HG02938 (cell line): ENCODE data around the gene NEU4.
"Not testable (repeated sequence)": the region's sequence is repeated elsewhere in the genome, so short reads cannot be mapped to it uniquely, and the experiment has no call there.

Experiments
- ATAC-seq: cut with Tn5 transposase; IDR thresholded peaks from one replicate; pipeline ENCODE4 v1.9.1; 2021; ENCODE audit warnings: mild to moderate bottlenecking, moderate library complexity; ENCODE audit not compliant: unreplicated experiment

The NEU4 gene

DNA sequence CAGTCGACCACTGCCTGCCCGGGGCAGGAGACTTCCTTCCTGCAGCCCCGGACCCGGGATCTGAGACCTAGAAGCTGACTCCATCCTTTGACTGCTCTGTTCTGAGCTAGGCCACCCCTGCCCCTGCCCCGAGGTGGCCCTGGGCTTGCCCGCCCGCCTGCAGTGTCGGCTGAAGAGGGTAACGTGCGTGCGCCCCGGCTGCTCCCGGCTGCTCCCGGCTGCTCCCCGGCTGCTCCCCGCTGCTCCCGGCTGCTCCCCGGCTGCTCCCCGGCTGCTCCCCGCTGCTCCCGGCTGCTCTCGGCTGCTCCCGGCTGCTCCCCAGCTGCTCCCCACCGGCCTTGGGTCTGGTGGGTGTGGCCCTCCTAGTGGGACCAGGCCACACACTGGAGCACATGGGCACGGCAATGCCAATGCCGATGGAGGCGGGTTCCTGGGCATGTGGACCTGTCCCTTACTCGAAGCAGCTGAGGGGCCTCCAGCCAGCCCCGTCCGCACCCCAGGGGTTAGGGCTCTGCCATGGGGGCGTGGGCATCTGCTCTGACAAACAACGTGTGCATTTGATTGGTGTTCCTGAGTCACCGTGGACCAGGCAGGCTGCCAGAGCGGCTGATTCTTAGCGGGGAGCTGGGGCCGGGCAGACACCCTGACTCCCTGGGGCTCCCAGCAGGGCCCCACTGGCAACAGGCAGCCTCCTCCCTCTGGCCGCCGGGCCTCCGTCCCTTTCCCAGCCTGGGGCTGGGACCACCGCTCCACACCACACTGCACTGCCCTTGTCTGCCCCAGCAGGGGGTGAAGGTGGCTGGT is 34.4 kb upstream of the NEU4 start:
- no peak for ATAC-seq

DNA sequence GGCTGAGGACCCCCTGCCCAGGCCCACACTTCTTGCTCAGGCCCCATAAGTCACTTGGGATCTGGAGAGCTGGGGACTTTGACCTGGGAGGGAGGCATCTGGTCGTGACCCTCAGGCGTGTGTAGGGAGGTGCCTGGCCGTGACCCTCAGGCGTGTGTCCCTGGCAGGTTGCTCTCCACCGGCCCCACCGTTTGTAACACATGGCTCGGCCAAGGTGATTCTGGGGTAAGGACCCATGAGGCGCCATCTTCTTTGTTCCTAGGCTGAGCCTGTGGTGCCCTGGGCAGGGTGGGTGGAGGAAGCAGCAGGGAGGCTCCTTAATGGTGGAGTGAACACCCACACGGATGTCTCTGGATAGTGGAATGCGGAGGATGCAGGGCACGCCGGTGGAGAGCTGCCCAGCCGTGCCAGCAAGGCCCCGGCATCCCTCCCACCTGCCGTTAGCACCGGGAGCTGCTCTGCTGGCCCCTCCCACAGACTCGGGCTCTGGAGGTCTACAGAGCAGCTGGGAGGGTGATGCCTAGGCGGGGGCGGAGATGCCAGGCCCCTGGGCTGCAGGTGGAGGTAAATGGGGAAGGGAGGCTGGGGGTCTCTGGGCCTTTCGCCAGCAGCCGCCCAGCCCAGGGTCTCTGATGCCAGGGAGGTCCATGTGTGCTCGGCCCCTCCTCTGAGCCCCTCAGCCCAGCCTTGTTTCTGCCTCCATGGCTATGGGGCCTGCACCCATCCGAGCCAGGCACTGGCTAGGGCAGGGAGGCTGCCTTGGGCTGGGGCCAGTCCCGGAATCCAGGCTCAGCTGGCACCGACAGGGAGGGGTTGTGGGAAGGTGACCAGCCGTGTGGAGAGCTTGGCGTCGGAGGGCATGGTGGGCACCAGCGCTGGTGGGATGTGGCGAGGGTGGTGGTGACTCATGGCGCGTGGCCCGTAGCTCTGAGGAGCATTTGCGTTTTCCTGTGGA is 33.5 kb upstream of the NEU4 start:
- no peak for ATAC-seq

DNA sequence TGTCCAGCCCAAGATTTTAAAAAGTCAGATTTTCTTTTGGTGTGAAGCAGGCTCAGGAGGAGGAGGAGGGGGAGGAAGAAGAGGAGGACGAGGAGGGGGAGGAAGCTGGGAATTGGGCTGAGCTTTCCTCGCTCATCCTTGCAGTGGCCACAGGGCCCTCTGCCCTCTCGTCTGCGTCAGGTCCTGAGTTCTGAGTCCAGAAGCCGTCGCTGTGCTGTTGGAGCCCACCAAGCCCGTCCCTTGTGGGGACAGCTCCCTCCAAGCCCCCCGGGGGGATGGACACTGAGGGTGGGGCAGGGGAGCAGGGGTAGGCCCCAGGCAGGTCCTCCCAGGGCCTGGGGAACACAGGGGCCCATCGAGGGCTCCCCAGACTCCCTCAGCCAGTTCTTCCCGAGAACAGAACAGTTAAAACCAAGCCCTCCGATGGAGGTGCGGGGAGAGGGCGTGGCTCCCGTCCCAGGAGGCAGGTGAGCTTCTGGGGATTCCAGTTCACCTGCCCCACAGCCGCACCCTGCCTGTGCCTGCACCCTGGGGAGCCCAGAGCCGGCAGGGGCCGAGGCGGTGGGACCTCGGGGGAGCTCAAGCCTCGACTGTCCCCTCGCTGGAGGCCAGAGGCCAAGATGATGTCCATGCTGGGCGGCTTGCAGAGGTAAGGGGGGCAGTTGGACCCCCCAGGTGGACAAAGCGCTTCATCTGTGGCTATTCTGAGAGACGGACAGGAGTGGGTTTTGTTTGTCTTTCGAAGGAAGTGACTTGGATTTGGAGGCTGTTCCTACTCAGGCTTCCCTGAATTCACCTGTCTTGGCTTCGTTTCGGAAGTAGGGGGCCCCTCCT is 32.4 kb upstream of the NEU4 start, which contains the start of gene GAL3ST2:
TSS of gene GAL3ST2 (plus strand) at position 487 of the 834 bp plus-strand sequence. CDS start at position 621, 134 bp downstream.
- no peak for ATAC-seq

DNA sequence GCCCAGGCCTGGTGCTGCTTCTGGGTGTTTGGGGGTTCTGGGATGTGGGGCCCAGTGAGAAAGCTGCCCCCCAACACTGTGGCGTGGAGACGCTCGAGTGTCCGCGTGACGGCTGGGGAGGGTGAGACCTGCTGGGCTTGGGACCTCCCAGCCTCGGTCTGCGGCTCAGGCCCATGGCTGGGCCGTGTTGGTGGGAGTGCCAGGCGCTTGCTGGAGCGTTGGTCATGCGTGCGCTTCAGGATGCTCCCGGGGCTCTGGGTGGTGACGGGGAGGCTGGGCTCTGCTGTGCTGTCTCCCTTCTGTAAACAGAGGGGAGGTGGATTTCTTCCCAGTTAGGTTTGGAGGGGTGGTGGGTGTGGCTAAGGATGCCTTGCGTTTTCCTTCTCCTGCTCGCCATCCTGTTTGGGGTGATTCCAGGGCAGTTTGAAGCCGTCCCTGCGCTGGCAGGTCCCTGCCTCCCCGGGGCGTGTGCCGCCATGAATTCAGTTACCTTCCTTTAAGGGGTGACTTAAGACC is 31.8 kb upstream of the NEU4 start:
- ATAC-seq, result no peak

DNA sequence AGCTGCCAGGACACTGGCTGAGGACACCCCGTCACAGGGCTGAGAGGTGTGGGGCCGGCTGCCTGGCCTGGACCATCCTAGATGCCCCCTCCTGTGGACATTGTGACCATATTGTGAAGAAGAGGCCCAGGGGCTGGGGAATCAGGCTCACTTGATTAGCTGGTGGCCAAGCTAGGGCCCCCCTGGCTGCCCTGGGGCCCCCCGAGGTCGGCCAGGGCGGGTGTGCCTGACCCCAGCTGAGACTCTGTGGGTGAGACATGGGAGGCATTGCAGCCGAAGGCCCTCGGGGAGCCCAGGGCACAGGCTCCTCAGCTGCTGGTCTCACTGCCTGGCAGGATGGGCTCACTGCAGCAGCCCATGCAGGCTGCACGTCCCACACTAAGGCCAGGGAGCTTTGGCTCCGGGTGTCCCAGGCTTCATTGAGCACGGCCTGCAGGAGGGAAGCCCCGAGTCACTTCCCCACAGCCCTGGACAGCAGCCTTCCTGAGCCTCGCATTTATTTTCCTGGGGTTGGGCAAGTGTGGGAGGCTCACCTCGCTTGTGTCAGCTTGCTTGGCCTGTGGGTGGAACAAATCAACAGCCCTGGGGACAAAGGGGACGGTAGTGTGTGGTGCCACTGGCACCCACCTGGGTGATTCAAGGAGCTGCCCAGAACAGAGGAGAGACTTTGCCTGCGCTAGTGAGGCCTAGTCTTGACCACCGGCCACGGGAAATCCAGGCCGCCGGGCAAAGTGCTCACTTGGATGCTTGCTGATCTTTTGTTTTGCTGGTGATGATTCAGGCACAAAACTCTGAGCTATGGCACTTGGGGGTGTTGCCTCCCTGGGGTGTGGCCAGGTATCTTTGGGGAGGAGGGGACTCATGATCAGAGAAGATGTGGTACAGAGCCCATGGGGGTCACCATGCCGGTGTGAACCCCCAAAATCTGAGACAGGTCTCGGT is 31.0 kb upstream of the NEU4 start:
- no peak for ATAC-seq

DNA sequence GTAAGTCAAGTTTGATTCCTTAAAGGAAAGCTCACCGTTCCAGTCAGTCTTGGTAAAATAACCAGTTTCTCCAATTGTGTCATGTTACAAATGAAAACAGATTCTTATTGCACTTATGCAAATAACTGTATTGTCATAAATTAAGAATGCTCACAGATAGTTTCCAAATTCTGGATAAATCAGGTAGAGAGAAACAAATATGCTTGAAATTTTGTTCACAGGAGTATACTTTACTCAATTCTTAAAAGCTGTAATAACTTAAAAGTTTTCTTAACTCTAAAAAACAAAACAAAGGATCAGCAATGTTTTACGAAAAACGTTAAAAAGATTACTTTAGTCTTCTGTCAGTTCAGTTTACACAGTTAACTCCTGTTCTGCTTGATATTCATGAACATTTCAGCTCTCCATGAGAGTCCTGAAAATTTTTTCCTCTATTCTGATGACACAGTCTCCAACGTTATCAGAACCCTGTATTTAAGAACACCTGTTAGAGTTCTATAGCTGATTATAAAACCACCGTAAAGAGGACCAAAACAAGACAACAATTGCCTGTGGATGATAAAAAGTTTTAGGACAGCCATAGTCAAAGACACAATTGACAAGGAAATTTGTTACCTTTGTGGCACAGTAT is 27.9 kb upstream of the NEU4 start:
- ATAC-seq, result no peak

DNA sequence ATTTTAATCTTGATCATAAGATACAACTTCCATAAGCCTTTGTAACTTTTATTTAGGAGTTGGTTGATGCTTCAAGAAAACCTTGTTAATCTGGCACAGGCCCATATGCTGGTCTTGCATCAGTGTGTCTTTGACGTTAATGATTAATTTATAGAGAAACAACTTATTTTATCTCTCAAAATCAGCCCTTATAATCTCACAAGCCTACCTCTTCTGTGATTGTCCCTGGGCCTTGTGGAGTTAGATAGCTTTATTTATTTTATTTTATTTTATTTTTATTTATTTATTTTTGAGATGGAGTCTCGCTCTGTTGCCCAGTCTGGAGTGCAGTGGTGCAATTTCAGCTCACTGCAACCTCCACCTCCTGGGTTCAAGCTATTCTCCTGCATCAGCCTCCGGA is 26.9 kb upstream of the NEU4 start:
- ATAC-seq, result not testable (repeated sequence)

DNA sequence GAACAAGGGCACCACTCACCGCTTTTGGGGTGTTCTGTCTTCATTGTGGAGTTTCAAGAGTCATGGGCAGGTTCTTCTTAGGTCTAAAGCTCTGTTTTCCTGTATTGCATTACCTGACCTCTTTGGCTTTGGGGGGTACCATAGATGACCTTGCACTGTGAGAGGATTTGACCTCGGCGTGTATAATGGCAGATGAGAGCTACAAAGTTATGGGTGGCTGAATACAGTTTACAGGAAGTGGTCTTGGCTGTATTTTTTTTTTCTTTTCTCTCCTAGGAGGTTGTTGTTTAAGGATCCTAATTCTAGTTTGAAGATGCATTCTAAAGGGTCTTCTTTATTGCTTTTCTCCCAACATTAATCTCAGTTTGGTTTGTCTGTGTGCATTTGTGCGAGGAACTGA is 20.9 kb upstream of the NEU4 start:
- ATAC-seq, result no peak

DNA sequence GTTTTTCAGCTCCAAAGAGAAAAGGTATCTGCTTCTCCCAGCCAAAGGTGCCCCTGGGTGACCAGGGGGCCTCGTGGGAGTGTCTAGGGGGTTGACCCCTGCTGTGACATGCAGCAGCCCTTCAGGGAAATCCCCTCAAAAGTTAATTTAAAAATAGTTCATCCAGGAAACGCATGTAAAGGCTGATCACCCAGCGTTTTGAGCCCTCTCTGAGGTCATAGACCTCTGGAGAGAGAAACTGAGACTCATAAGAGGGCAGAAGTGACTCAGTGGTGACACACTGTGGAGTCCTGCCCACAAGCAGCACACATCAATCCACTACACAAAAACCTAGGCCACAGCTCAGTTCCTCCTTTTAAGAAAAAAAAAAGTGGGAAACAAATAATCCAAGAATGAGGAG is 20.4 kb upstream of the NEU4 start:
- ATAC-seq, result no peak

DNA sequence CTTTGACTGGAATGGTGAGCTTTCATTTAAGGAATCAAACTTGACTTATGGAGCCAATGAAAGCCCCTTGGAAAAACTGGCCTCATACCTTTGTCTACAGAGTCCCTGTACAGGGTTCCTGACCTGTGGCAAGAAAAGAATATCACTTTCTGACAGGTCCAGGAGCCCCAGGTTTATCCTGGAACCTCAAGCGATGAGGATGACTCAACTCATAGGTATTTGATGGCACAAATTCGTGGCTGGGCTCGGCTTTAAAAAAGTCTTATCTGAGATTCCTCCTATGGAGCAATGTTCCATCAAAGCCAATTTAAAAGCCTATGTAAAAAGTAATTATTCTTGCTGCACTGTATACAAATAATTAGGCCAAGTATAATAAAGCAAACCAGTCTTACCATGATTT is 17.6 kb upstream of the NEU4 start:
- not testable (repeated sequence) for ATAC-seq

DNA sequence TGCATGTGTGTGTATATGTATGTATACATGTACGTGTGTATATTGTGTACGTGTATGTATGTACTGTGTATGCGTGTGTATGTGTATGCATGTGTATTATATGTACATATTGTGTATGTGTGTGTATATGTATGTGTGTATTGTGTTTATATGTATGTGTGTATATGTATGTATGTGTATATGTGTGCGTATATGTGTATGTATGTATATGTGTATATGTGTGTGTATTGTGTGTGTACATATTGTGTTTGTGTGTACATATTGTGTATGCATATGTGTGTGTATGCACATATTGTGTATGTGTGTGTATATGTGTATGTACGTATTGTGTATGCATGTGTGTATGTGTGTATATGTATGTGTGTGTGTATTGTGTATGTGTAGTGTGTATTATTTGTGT is 15.6 kb upstream of the NEU4 start:
- no peak for ATAC-seq

DNA sequence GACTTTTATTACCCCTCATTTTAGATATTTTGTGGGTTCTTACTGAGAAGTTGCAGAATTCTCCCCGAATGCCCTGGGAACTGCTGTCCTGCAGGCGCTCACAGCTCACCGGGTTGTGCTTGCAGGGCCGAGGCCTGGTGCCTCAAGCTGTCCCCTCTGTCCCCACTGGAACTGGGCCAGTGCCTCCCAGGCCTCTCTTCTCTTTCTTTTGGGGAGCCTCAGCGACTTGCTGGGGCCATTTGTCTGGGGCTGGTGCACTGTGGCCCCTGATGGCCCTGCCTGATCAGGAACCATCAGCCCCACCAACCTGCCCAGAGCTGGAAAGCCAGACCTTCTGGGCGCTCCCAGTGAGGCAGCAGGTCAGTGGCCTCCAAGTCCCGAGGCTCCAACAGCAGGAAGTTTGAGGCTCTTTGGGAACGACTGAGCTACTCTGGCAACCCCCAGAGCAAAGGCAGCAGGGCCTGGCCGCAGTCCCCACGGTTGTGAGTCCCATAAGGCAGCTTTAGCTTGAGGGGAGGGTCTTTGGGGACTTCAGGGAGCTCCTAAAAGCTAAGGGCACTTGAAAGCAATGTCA is 14.7 kb upstream of the NEU4 start:
- no peak for ATAC-seq

DNA sequence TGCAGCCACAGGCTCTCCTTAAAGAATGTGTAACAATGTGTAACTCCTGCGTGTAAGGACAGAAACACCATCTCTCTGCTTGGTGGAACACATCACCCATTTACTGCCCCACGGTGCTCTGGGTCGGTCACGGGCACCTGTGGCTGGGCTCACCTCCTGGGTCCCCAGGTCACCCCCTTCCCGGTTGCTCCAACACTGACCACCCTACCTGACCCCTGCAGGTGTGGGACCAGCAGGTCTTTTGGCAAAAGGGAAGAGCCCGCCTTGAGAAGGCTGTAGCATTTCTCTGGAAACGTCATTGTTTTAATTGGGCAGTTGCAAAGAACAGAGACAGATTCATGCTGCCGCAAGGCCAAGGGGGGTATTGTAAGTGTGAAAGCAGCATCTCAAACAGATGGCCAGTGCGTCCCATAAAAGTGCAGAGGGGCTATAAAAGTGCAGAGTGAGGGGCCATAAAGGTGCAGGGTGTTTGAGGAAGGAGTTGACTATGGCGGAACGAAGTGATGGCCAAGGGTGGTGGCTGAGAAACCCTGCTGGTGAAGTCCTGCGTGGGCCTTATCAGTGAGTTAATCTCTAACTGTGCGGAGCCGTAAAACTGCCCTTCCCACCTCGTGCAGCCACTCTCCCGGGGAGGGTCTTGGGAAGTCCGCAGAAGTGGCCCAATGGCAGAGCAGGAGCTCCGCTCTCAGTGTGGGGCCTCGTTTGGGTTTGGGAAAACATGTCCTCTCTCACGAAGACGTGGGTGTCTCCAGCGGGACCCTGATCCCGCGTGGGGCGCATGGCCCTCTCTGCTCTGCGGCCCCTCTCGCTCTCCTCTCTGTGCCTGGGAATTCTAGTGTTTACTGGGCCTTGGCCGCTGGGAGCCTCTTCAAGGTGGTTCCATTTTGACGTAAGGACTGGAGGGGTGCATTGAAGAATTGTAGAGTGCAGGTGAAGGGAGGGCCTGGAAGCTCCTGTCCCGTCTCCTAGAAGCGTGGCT is 13.7 kb upstream of the NEU4 start:
- no peak for ATAC-seq

DNA sequence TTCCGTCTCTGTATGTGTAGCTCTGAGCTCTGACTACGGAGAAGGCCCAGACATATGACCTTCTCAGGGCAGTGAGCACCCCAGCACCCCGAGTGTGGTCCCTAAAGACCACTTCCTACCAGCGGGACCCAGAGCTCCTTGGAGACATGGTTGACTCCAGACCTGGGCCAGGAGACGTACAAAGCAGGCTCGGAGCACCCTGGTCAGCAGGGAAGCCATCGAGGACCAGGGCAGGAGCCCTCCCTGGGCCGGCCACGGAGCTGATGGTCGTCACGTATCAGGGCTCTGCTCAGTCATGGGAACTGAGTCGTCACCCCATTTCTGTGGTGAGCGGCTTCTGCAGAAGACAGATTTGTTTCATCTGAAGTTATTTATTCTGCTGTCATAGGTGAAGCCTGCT is 12.8 kb upstream of the NEU4 start:
- ATAC-seq, result no peak

DNA sequence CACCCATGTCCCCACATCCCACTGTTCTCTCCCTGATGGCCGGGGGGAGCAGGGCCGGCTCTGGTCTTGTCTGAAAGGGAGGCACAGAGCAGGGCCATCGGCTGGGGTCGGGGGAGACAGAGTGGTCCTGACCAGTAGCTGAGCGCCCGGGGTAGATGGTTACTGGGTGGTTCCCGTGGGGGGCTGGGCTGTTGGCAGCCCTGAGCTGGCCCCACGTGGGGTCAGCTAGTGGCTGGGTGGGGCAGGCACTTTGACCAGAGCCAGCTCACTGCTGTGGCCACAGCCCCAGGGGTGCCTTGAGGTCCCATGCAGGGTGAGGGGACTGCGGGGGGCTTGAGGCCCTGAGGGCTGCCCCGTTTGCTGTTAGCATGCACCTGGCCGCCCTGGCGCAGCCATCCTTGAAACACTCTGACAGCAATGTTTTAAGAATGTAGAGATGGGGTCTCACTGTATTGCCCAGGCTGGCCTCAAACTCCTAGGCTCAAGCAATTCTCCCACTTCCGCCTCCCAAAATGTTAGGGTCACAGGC is 12.3 kb upstream of the NEU4 start:
- ATAC-seq, result no peak

DNA sequence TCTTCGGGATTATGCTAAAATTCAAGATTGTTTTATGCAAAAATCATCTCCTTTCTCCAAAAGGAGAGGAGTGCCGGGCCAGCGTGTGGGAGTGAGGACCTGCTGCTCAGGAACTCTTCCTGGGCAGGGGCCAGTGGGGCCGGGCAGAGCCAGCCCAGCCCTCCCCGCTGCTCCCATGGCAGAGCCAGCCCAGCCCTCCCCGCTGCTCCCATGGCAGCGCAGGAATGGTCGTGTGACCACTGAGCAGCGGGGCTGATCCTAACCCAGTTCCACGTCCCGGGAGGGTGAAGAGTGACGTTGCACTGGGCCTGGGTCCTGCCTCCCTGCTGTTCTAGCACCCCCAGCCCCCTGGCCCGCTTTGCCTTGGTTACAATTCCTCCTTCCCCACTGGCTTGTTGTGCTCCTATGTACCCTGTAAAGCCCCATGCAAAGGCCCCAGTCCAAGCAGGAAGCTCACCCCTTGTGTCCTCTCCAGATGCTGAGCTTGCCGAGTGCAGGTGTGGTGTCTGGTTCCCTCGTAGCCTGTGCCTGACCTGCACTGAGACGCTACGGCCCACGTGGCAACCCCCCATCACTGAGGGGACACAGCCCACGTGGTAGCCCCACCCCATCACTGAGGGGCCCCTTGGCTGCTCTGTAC is 11.4 kb upstream of the NEU4 start:
- no peak for ATAC-seq

DNA sequence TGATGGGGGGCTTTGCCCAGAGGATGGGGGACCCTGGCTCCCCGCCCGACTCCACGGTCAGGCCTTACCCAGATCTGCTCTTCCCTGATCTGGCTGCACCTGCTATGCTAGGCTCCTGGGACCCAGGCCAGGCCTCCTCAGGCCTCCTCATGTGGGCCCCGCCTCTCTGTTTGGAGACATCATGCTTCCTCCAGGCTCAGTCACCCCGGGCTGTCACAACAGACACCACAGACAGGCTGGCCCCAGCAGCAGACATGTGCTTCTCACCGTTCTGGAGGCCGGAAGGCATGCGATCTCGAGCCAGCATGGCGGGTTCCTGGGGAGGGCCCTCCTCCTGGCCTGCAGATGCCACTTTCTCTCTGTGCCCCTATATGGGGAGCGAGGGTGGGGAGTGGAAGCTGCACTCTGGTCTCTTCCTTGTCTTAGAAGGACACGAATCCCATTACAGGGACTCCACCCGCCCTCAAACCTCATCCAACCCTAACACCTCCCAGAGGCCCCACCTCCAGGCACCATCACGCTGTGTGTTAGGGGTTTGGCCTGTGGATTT is 10.8 kb upstream of the NEU4 start:
- ATAC-seq, result no peak
